NCI-H2081 (cell line): ENCODE data around the gene MDN1.

Experiments
- DNase-seq, 2 experiments: peaks; one replicate each; lab custom pipeline; 2025; lab: John Stamatoyannopoulos, UW

MDN1 gene

DNA sequence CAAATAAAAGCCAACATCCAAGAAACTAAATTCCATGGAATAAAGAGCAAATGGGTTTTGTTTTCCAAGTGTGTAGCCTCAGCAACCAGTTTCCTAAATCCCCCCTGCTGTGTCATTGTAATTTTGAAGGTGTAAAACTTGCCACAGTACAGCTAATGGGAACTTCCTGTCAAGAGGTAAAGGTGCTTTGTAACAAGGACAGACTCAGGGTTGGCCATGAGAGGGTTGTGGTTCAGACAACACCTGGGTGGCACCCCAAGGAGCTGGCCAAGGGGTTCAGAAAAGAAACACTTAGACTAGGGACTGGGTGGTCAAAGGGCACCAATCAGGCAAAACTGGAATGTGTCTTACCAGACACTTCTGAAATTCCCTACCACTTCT, 128.7 kb downstream of the MDN1 start:
- DNase-seq, result peak in 1 of 2 experiments; percentile 5

DNA sequence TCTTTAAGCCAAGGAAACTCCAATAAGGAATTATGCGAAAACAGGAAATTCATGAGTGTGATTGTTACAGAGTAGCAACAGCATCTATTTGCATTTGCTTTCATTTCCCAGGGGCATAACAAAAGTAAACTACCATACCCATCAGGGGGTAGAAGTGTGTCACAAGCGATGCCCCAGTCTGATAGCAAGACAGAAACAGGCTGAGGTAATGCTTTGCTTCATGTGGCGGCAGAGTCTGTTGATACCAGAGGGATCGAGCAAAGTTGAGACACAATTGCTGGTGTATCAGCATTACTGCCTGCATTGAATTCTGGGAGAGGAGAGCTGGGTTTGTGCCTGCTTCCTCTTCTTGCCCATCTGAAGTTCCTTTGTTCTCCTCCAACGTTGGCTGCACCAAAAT, 129.9 kb downstream of the MDN1 start:
- DNase-seq, result peak; percentile 14 to 58

DNA sequence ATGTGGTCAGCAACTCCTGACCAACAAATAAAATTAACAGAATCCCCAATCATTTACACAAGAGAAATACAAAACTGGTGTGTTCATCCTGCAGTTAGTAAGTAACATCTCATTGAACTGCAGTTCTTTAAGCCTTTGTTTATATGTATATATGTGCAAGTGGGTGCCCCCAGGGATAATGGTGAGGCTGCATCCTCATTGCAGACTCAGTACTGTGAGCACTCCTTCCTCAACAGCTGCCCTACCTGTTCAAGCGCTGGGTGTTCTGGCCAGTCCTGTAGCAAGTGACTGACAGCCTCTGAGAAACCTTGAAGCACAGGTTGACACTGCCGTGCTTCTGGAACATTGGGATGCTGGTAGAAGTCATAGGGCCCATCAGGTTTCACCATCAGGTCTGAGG, 131.3 kb downstream of the MDN1 start:
- no peak for DNase-seq

DNA sequence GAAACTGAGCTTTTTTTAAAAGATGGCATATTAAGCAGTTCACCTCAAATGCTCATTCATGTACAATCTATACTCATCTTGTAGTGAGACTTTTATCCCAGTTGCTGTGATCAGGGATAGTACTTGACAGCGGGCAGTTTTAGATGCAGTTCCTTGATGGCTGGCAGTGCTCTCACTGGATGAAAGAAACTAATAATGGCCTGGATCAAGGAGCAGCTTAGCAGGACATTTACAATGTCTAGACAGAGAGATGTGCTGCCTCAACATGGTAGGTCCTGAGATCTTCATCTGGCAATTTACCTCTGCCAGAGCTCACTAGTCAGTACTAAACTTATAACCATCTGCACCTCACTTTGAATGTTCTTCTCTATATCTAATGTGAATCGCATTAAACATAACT, 134.3 kb downstream of the MDN1 start:
- DNase-seq, result no peak

DNA sequence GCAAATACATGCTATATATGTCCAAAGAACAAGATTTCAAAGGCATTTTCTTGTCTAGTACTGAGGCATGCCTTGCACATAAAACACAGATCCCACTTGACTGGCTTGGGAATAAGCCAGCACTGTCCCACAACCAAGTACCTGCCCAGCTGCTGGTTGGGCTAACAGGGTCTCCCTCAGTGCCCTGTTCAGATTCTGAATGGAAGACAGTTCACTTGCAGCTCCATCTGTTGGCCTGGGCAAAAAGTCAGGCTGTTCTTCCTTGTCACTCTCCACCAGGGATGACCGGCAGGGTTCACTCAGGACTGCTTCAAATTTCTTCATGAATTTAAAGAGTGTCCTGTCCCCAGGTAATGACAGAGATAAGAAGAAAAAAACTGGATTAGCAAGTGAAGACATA, 136.6 kb downstream of the MDN1 start:
- DNase-seq, result no peak

DNA sequence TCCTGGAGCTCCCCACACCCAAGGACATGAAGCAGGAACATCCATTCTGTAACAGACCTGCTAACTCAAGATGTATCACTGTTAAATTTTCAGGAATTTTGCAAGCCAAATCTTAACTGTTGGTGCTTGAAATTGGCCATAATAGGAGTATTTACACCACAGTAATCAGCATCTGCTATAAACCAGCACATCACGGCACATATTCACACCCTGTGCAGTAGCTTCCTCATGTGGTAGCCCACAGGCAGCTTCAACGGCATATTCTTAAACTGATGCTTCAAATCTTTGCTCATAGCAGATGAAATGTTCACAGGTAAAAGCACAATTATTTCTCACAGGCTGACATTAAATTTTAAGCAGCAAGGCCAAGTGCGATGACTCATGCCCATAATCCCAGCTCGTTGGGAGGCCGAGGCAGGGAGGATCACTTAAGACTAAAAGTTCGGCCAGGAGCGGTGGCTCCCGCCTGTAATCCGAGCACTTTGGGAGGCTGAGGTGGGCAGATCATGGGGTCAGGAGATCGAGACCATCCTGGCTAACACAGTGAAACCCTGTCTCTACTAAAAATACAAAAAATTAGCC, 137.5 kb downstream of the MDN1 start:
- no peak for DNase-seq

DNA sequence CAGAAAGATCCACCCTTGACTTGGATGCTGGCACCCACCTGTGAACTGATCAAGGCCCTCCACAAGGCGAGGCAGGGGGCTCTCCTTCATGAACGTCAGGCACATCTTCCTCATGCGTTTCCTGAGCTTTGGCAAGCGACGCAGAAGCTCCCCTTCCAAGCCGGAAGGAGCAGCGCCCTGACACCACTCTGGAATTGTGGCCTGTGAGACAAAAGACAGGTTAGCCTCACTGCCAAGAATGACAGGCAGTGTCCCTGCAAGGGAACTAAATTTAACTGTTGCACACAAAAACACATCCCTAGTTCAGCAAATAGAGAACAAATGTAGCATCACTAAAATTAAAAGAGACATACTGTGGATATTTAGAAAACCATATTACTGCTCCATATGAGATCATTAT, 139.0 kb downstream of the MDN1 start:
- DNase-seq, result no peak

DNA sequence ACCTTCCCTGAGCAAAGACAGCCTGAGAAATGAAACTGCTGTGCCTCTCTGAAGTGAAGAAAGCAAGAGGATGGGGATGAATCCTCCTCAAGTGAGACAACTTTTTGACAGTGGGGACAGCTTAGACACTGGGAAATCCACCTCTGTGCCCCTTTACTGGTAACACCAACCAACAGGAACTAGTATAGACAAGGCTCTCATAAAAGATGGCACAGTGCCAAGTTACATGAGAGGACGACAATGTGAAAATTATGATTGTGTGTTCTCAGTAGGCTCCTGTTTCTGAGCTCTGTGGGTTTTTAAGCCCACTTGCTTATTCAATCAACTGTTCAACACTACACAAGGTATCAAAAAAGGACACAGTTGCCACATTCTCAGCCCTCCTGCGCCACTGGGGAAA, 139.4 kb downstream of the MDN1 start:
- peak in 1 of 2 experiments; percentile 23 for DNase-seq

DNA sequence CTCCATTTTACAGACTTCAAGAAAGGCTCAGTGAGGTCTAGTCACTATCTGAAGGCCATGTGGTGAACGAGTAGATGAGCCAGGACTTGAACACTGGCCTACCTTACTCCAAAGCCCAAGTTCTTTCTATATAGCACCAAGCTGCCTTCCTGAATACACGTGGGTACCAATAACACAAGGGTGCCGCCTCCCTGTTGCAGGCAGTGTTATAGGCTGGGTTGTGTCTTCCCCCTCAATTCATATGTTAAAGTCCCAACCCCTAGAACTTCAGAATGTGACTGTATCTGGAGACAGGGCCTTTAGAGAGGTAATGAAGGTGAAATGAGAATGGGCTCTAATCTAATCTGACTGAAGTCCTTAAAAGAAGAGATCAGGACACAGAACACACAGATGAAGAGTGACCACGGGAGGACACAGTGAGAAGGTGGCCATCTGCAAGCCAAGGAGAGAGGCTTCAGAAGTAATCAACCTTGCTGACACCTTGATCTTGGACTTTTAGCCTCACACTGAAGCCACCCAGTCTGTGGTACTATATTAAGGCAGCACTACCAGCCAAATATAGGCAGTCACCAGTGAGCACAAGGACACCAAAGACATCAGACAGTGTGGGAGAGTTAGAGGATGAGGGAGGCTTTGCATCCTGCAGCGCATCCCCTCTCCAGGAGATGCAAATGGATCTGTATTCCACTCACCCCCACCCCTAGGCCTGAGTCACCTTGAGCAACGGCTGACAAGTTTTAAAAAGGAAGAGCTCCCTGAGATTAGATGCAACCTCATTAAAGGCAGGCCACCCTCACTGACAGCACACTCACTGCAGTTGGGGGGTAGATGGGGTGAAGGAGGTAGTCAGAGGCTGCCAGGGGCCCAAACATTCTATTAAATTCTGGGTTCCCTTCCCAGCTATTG, 140.1 kb downstream of the MDN1 start:
- no peak for DNase-seq

DNA sequence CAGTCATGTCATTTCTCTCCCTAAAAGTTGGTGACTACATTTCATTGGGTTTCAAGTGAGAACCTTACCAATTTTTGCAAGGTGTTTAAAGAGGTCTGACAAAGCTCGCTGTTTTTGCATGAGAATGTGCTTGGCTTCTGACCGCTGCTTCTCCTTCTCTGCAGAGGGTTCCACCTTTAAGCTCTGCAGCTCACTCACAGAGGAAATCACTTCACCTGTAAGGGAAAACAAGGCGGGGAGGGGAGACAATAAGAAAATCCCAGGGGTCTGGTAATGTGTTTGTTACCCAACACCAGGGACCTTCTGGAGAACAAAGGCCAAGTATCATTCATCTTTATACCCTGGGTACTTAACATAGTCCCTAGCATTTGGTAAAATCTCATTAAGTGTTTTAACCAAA, 141.1 kb downstream of the MDN1 start:
- DNase-seq, result no peak

DNA sequence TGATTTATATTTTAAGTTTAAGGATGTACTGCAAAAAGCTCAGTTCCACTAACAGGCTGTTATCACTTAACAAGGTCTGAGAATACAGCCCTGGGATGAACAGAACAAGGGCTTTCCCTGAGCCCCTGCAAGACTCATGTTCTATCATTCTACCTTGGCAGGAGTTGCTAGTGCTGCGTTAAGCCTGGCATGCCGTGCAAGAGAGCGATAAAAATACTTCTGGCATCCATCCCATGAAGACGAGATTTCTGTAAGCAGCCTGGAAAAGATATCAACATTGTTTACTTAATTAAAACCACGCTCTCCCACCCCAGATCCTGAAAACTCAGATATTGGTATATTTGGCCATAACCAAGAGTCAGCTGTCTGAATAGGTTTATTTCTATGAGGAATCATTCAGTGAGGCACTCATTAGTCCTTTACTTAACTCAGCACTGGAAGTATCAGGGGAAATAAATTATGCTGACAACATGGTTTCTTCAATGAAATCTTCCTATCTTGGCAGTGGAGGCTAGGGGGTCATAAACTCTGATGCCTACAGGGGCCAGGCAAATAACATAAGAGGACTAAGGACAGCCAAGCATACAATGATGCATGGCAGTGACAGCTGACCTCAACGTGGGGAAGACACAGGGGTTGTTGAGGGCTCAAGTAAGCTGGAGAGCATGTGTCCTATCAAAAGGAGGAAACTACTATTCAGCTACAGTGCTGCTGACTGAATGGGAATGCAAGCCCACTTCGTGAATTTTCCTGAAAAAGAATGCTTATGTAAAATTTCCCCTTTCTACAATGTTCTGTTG, 143.4 kb downstream of the MDN1 start:
- no peak for DNase-seq

DNA sequence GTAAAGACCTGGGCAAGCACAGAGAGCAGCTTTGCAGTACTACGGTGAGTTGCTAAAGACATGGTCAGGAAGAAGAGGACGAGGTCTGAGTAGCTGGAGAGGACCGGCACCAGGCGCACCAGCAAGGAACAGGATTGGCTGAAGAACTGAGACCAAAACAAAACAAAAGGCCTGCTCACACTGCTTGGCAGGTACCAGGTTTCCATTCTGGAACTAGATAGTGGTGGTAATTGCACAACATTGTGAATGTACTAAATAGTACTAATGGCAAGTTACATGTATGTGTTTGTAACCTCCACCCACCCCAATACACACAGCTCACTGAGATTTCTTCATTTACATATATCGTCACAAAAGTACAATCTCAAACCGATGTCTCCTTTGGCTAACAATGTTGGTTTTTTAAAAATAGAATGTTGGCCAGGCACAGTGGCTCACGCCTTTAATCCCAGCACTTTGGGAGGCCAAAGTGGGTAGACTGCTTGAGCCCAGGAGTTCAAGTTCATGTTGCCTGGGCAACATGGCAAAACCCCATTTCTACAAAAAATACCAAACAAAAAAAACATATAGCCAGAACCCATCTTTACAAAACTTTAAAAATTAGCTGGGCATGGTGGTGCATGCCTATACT, 148.5 kb downstream of the MDN1 start:
- DNase-seq, result no peak

DNA sequence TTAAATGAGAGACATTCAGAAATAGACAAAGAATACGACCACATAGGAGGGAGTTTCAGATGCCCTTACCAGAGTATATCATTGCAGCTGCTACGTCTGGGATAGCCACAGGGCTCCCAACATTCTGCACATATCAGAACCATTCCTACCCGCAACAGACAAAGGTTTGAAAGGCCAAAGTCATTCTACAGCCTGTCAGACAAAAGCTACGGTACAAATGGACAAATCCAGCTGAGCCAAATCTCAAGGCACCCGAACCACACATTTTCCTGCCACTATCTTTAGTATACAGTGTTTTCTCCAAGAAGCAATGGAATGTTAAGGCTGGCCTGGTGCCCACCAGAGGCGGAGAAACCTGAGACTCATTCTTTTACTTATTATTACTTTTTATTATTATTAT, 150.6 kb downstream of the MDN1 start:
- DNase-seq, result no peak

DNA sequence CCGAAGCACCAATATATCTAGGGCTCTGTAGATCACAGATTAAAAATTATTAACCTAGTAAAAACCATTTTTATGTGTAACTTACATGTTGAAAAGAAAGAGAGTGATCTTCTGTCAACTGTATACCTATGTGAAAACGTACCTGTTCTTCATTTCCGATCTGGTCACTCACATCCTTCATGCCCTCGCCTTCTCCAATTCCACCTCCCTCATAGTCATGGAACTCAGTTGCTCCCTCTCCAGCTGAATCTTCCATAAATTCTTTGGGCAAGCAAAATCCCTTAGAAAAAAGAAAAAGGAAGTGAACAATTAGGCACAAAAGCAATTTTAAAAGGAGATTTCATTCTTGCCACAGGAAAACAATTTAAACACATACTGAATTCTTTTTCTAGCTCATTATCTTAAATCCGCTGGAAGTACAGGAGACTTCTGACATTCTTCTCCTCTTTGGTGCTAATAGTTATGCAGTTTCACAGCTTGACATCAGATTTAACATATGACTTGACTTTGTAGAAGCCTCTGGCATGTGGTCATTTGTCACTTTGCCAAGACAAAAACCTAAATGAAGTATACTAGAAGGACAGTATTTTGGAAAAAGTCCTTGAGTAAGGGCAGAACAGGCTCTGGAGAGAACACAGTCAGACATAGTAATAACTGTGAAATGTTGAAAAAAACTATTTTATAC, 151.6 kb downstream of the MDN1 start:
- no peak for DNase-seq

DNA sequence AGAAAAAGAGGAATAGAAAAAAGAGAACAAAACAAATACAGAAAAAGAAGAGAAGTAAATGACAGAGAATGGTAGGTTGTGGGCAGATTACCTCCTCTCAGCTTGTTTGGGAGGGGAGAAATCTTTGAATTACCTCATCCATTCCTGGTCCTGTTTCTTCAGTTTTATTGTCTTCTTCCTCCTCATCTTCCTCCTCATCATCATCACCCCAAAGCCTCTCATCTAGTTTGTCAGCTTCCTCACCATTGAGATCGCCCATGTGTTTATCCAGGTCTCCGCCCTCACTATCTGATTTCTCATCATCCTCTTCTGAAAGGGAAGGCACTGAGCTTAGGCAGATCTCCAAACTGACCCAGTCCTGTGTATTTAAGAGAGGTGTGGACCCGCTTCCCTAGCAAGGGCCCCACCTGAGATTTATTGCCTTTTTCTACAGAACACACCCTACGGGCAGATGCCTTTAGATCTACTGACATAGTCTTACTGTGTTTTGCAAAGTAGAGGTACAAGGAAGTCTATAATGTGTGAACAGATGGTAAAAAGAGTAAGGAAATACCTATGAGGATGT, 156.9 kb downstream of the MDN1 start:
- no peak for DNase-seq

DNA sequence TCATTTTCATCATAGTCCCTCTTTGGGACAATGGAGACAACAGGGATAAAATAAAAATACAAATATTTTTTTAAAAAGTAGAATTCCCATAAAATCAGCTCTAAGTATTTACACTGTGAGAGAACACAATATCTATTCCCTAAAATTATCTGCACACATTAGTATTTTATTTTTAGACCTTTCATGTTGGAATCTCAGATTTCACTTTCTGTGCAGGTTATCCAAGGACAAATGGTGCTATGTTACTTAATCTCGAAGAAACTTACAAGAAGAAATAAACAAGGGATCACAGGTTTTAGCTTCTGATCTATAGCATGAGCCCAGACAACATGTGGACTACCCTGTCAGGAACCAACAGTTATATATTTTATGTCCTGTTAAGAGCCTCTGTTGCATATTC, 158.0 kb downstream of the MDN1 start:
- DNase-seq, result no peak

DNA sequence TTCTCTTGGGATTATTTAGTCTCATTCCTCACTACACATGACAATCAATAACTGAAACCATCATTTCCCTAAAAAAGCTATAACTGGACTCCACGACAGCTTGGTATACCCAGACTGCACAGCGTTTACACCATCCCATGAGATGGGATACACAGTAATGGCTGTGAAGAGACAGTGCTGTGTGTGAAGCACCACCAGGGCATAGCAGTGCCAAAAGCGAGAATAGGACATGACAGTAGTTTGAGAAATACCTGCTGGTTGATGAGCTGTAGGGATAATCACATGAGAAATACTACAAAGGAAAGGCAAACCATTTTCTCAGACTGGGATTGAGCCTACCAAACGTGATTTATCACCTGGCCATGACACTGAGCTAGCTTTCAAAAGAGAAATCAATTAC, 158.6 kb downstream of the MDN1 start:
- no peak for DNase-seq

DNA sequence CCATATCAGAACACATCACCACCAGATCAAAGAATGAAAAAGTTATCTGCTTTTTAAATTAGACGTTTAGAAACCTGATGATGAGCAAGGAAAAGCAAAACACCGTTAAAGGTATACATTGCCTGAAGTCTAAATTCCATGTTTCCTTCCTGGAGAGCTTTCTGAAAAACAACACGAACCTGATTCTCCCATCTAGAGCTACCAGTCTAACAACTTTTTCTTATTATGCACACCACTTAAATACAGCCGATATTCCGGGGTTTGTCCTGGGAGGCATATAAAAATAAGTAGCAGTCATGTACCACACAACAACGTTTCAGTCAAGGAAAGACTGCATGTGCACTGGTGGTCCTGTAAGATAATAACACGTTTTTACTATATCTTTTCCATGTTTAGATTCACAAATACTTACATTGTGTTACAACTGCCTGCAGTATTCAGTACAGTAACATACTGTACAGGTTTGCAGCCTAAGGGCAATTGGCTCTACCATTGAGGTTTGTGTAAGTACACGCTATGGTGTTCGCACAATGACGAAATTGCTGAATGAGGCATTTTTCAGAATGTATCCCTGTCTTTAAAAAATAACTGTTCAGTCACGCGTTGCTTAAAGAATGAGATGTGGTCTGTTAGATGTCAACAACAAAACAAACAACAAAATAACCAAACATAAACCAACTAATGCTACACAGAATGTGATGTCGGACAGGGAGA, 162.0 kb downstream of the MDN1 start:
- DNase-seq, result no peak

DNA sequence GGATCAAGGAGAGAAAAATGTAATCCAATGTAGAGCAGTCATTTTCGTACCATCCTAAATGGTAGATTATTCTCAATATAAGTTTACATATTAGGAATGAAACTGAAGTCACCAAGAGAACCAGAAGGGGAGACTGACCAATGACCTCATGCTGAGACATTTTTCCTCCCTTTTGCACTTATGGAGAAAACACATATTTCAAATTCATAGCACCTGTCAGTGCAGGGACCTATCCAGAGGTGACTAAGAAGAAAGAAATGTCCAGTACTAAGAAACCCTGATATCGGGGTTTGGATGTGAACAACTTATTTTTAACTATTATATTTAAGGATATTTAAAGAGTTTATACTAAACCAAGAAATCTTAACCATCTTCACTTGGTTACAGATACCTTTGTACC, 164.5 kb downstream of the MDN1 start:
- DNase-seq, result no peak

DNA sequence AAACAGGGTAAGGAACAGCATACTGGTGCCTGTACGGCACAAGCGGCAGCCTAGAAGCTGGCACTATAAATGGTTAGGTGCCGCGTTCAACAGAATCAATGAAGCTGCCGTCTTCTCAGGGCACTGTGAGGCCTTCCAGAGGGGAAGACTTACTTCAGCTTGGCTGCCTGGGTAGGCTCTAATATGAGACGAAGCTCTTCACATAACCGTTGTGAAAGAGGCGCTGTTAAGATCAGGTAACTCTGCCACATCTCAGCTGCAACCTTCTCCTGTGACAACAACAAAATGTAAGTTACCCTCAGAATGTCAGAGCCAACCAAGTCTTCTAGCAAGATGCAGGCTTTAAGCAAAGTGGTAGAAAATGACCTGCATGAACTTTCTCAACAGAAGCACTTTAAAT, 169.0 kb downstream of the MDN1 start:
- no peak for DNase-seq

DNA sequence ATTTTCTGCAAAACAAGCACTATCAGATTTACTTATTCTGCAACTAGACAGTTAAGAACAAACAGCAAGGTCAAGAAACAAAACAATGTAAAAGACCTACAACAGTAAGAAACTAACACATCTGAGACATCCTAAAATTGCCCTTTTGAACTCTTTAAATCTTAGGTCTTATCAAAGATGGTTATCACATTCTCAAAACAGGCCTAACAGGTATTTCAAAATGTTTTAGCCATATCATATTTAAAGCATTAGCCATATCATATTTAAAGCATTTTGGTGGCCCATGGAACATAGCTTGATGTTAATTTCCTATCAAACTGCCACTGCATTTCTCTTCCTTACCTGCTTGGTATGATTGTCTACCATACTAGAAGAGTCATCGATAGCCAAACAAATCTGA, 169.9 kb downstream of the MDN1 start:
- no peak for DNase-seq
